ENCODE data around the gene CDK5RAP3.

CDK5RAP3 gene

GRCh38 chr17:48023400-48024148, 52.7 kb downstream of the CDK5RAP3 start:
- no peak for DNase-seq (ENCODE audit: low read depth, low spot score)
- Histone ChIP-seq H3K9me3 (ENCODE audit: low read depth, low read length) (no peaks in the 10 kb centered on the region), H3K9ac (ENCODE audit: insufficient read length) (no peak overlapping the region), H3K27ac (no peak overlapping the region), H3K4me3 (peak overlapping the region; percentile 94), H3K36me3 (ENCODE audit: insufficient read depth, low read length) (no peaks in the 10 kb centered on the region)
- TF ChIP-seq EZH2 (IDR thresholded peaks at IDR 0.05) (no peak), FOXP2 (optimal IDR thresholded peaks at IDR 0.05; ENCODE audit: control extremely low read depth, extremely low read length, insufficient read depth) (no peak), POLR2AphosphoS5 (IDR thresholded peaks at IDR 0.05; ENCODE audit: borderline replicate concordance, low read depth, low read length) (peak; percentile 72; the same call in 1 of the 2 replicates)

GRCh38 chr17:48024149-48025039, 53.5 kb downstream of the CDK5RAP3 start:
- DNase-seq (ENCODE audit: low read depth, low spot score) = no peak

GRCh38 chr17:48025040-48025903, 54.4 kb downstream of the CDK5RAP3 start:
- Histone ChIP-seq H3K4me3 (peak overlapping the region; percentile 94), H3K27ac (no peak overlapping the region), H3K9me3 (ENCODE audit: low read depth, low read length) (no peaks in the 10 kb centered on the region), H3K9ac (ENCODE audit: insufficient read length) (peak overlapping the region; percentile 43), H3K36me3 (ENCODE audit: insufficient read depth, low read length) (no peaks in the 10 kb centered on the region)
- peak; percentile 73 for DNase-seq (ENCODE audit: low read depth, low spot score)
- TF ChIP-seq FOXP2 (optimal IDR thresholded peaks at IDR 0.05; ENCODE audit: control extremely low read depth, extremely low read length, insufficient read depth) (peak; percentile 89), POLR2AphosphoS5 (IDR thresholded peaks at IDR 0.05; ENCODE audit: borderline replicate concordance, low read depth, low read length) (no peak; the same call in 1 of the 2 replicates)

More at GRCh38 chr17:48024149-48025039, 53.5 kb downstream of the CDK5RAP3 start:
- Histone ChIP-seq H3K27ac (no peak overlapping the region), H3K36me3 (ENCODE audit: insufficient read depth, low read length) (no peaks in the 10 kb centered on the region), H3K9me3 (ENCODE audit: low read depth, low read length) (no peaks in the 10 kb centered on the region), H3K4me3 (peak overlapping the region; percentile 94), H3K9ac (ENCODE audit: insufficient read length) (no peak overlapping the region)
- no peak for TF ChIP-seq POLR2AphosphoS5 (IDR thresholded peaks at IDR 0.05; ENCODE audit: borderline replicate concordance, low read depth, low read length)
- TF ChIP-seq FOXP2 (optimal IDR thresholded peaks at IDR 0.05; ENCODE audit: control extremely low read depth, extremely low read length, insufficient read depth) = no peak
- no peak for TF ChIP-seq EZH2 (IDR thresholded peaks at IDR 0.05)

GRCh38 chr17:48025904-48026501, 55.1 kb downstream of the CDK5RAP3 start:
- Histone ChIP-seq H3K36me3 (ENCODE audit: insufficient read depth, low read length) (no peaks in the 10 kb centered on the region), H3K27ac (no peak overlapping the region), H3K4me3 (peak overlapping the region; percentile 94), H3K9me3 (ENCODE audit: low read depth, low read length) (no peaks in the 10 kb centered on the region), H3K9ac (ENCODE audit: insufficient read length) (no peak overlapping the region)
- DNase-seq (ENCODE audit: low read depth, low spot score) = no peak
- TF ChIP-seq EZH2 (IDR thresholded peaks at IDR 0.05) = no peak

GRCh38 chr17:48026502-48027321, 55.8 kb downstream of the CDK5RAP3 start:
- Histone ChIP-seq H3K27ac (no peak overlapping the region), H3K4me3 (no peak overlapping the region), H3K9me3 (ENCODE audit: low read depth, low read length) (no peaks in the 10 kb centered on the region), H3K9ac (ENCODE audit: insufficient read length) (no peak overlapping the region), H3K36me3 (ENCODE audit: insufficient read depth, low read length) (no peaks in the 10 kb centered on the region)
- TF ChIP-seq POLR2AphosphoS5 (IDR thresholded peaks at IDR 0.05; ENCODE audit: borderline replicate concordance, low read depth, low read length) = no peak
- no peak for TF ChIP-seq EZH2 (IDR thresholded peaks at IDR 0.05)
- no peak for TF ChIP-seq FOXP2 (optimal IDR thresholded peaks at IDR 0.05; ENCODE audit: control extremely low read depth, extremely low read length, insufficient read depth)
- no peak for DNase-seq (ENCODE audit: low read depth, low spot score)

- Histone ChIP-seq H3K36me3 (ENCODE audit: insufficient read depth, low read length) (no peaks in the 10 kb centered on the region), H3K4me3 (no peak overlapping the region)
These were observed 56.5 kb downstream of the CDK5RAP3 start for GRCh38 chr17:48027322-48027981.

GRCh38 chr17:48028736-48029135, 57.8 kb downstream of the CDK5RAP3 start:
- no peak for DNase-seq (ENCODE audit: low read depth, low spot score)
- TF ChIP-seq EZH2 (IDR thresholded peaks at IDR 0.05) = no peak
- TF ChIP-seq FOXP2 (optimal IDR thresholded peaks at IDR 0.05; ENCODE audit: control extremely low read depth, extremely low read length, insufficient read depth) = no peak
- TF ChIP-seq POLR2AphosphoS5 (IDR thresholded peaks at IDR 0.05; ENCODE audit: borderline replicate concordance, low read depth, low read length) = no peak
- no peaks in the 10 kb centered on the region for H3K9me3 ChIP-seq (ENCODE audit: low read depth, low read length)
- no peak overlapping the region for H3K27ac ChIP-seq
- H3K9ac ChIP-seq (ENCODE audit: insufficient read length) = no peak overlapping the region
- no peaks in the 10 kb centered on the region for H3K36me3 ChIP-seq (ENCODE audit: insufficient read depth, low read length)
- H3K4me3 ChIP-seq = no peak overlapping the region

More at GRCh38 chr17:48027322-48027981, 56.5 kb downstream of the CDK5RAP3 start:
- TF ChIP-seq FOXP2 (optimal IDR thresholded peaks at IDR 0.05; ENCODE audit: control extremely low read depth, extremely low read length, insufficient read depth) (no peak), POLR2AphosphoS5 (IDR thresholded peaks at IDR 0.05; ENCODE audit: borderline replicate concordance, low read depth, low read length) (no peak), EZH2 (IDR thresholded peaks at IDR 0.05) (no peak)
- H3K9me3 ChIP-seq (ENCODE audit: low read depth, low read length) = no peaks in the 10 kb centered on the region
- DNase-seq (ENCODE audit: low read depth, low spot score) = no peak
- no peak overlapping the region for H3K9ac ChIP-seq (ENCODE audit: insufficient read length)
- H3K27ac ChIP-seq = no peak overlapping the region

Measured in SK-N-MC (cell line).